GM21390 (cell line): Measurements from ENCODE around the gene GLIPR2.
"Not testable (repeated sequence)": the region's sequence is repeated elsewhere in the genome, so short reads cannot be mapped to it uniquely, and the experiment has no call there.

Experiments
- ATAC-seq: cut with Tn5 transposase; IDR thresholded peaks from one replicate; pipeline ENCODE4 v1.9.1; 2021; ENCODE audit not compliant: unreplicated experiment

Gene GLIPR2

DNA sequence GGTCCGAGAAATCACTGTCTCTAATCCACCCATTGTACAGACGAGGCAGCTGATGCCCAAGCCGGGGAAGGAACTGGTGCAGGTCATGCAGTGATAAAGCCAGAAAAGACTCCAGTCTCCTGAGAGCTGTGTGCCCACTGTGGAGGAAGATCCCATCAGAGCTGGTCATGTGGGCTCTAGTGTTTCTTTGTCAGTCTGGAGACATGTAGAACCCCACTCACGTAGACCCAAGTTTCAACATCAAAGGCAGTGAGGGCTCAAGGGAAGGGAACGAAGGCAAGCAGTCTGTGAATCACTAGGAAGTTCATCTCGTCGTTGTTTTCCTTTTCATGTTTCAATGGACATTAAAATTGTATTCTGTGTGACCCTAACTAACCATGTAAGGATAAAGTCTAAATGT is 14.6 kb upstream of the GLIPR2 start:
- no peak for ATAC-seq

DNA sequence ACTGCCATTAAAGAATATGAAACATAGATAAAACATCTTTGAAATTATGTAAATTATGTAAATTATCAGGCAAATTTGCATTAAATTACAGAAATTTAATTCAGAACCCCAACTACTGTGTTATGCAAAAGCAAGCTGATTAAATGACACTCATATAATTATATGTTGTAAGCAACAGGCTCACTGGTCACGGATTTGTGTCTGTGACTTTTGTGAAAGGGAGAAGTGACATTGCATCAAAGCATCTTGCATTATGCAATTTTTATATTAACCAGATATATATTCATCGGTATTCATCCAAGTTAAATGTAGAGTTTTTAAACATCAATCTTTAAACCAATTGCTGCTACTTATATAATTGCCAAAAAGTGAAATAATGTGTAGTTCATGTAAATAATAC is 13.0 kb upstream of the GLIPR2 start:
- no peak for ATAC-seq

DNA sequence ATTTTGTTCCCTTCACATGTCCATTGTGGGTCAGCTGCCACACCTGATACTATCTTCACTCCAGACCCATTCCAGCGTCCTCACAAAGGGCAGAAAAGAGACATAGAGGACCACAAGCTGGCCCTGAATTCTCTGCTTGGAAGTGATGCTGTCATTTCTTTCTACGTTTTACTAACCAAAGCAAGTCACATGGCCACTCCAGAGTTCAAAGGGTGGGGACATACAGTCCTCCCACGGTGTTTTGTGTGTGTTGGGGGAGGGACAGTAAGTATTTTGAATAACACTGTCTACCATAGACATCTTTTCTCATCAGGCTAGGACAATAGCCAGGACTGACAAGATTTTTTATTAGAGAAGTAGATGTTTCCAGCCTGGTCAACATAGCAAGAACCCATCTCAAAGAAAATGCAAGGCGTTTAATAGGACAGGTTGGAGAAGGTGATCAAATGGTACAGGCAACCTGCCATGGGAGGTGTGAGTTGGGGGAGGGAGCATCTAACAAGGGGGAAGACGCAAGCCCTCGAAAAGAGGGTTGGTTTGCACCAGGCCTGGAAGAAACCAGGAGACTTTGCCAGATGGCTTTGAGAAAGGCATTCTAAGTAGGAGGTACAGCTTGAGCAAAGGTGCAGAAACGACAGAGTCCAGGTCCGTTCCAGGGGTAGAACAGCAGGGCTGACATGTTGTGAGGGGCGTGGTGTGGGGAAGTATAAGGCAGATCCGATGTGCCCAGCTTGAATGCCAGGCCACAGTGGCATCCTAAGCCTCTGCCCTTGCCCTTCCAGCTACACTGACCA is 11.3 kb upstream of the GLIPR2 start:
- no peak for ATAC-seq

DNA sequence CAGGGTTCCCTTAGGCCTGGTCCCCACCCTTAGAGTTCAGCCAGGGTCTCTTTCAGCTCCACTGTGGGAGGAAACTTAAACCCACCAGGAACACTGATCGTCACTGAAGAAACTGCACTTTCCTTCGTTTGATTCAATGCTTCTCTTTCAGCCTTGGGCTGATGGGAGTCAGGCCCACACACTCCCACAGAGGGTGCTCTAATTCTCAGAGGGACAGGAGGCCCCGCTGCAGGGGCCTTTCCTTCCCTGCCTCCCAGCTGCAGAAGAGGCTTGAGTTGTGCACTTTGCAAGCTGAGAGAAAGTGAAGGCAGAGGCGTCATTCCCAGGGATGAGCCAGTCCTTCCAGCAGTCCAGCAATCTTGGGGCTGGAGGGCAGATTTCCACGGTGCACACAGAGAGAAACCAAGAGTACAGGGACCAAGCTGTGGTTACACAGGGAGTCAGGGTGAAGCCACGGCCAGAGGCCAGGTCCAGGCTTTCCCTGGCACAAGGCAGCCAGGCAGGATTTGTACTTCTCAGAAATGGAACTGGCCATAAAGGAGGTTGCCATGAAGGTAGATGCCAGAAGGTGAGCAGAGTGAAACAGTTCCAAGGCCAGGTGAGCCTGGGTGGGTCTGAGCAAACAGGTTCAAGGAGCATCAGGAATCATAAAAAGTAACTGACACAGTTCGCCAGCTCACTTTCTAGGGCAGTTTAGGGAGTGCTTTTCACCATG is 10.4 kb upstream of the GLIPR2 start:
- ATAC-seq: no peak

DNA sequence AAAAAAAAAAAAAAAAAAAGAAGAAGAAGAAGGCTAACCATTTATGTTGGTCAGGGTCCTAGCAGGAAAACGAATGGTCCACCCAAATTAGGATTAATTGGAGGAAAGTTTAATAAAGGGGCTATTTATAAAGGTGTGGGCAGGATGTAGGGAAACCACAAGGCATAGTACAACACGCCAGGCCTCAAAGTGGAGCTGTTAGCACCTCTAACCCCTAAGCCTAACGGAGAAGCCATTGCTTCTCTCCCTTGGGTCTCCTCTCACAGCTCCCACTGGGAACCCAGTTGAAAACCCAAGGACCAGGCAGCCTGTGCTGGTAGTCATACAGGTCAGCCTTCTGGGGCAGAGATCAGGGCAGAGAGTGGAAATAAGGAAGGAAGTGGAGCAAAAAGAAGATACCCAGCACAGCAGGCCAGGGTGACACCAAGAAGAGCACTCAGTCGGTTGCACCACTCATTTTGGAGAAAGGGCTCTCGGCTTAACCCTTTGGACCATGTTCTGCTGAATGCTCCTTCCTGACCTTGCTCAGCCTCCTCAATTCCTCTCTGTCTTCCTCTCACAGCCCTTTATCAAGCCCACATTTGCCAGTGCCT is 8.8 kb upstream of the GLIPR2 start:
- no peak for ATAC-seq

DNA sequence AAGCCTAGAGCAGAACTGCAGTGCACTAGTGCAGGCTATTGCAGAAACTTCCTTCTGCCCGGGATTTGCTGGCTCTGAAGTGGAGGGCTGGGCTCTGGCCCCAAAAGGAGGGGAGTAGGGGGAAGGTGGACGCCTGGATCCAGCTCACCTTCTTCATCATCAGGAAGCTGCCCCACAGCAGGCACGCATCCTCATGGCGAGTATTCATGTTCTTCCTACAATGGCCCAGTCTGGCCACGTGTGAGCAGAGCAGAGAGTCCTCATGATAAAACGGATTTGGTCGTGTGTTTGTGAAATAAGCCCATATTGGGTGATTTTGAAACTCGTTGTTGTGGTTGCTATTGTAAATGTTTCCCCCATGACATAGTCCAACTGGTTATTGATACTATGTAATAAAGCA is 8.2 kb upstream of the GLIPR2 start:
- no peak for ATAC-seq

DNA sequence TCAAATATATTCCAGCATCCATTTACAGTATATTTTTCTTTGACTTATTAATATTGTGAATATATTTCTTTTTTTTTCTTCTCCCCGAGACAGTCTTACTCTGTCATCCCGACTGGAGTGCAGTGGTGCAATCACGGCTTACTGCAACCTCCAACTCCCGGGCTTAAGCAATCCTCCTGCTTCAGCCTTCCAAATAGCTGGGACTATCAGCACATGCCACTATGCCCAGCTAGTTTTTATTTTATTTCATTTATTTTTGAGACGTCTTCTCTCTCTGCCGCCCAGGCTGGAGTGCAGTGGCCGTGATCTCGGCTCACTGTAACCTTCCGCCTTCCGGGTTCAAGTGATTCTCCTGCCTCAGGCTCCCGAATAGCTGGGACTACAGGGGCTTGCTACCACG is 7.4 kb upstream of the GLIPR2 start:
- ATAC-seq: no peak

DNA sequence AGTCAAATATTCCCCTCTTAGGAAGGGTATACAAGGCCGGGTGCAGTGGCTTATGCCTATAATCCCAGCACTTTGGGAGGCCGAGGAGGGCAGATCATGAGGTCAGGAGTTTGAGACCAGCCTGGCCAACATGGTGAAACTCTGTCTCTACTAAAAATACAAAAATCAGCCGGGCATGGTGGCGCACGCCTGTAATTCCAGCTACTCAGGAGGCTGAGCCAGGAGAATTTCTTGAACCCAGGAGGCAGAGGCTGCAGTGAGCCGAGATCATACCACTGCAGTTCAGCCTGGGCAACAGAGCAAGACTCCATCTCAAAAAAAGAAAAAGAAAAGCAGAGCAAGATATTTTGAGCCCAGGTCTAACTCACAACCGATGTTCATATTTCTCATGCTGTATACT is 4.9 kb upstream of the GLIPR2 start:
- ATAC-seq: not testable (repeated sequence)

DNA sequence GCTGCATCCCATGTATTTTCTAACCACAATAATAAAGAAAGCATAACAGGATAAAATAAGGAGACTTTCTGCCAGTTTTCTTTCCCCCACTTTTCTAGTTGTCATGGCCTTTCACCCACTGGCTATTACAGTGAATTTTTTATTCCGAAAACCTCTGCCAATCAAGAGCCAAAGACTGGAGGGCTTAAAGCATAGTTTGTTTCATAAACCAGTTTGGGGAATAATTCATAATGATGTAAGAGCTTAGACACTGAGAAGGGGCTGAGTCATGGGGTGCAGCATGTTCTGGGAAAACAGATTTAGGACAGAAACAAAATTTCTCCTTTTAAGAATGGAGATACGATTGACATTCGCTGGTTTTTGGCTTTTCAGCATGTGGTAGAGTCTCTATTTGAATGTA is 4.4 kb upstream of the GLIPR2 start:
- no peak for ATAC-seq

DNA sequence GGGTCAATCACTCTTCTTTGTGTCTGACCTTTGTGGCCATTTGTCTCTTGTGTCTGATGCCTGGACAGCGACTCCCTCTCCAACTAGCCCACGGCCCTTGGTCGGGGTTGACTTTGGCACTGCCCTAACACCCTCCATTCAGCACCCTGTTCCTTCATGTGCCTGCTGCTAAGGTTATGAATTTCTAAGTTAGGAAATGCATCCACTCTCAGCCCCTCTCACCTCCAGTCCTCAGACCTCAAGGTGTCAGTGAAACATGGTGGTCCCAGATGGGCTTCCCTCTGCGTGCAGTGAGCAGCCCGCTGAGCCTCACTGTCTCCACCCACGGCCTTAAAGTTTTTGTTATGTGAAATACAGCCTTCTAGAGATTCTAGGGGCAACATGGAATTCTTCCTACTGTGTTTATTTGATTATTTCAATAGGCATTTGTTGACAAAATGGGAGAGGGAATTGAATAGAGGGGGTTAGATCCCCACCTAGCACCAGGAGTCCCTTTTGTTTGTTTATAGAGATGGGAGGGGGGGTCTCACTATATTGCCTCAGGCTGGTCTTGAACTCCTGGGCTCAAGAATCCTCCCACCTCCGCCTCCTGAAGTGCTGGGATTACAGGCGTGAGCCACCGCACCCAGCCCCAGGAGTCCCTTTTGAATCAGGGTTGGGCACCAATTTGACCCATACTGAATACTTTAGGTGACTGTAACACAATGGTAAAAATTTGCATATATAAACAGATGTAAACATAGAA is 1.6 kb upstream of the GLIPR2 start:
- ATAC-seq: no peak

DNA sequence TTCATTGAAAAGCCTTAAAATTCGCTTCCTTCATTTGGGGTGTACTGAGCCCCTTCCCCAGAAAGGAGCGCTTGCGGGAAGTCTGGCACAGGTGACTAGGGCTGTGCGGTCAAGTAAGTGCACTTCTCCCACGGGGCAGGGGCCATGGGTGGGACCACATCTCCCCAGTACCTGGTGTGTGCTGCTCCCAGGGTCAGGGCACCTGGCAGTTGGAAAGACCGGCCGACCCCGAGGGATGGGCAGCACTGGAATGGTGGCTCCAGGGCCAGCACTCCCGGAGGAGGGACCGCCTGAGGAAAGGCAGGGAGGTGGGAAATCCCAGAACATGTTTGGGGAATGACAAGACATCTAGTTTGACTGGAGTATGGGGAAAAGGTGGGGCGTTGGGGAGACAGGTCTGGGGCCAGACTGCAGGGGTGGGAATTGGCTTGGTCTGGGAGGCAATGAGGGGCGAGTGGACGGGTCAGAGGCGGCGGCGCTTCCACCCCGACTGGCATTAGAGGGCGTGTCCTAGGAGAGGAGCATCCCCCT is 727 bp upstream of the GLIPR2 start:
- no peak for ATAC-seq

DNA sequence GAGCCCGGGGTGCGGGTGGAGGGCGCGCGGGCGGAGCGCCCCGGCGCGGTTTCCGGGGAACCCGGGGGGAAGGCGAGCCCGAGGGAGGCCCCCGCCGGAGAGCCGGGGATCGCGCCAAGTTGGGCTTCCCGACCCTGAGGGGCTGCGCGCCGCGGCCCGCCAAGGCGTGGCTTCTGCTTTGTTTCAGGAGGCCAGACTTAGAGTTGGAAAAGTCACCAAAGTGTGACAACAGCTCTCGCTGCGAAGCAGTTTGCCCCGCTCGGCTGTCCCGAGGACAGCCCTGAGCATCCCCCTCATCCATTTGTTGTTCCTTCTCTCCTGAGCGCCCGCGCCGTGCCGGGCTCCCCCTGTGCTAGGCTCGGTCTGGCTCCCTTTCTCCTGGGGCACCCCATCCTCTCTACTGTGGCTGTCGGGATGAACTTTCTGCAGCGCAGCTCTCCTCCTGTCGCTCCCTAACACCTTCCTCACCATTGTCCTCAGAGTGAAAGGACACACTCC is 410 bp downstream of the GLIPR2 start:
- peak; percentile 33 for ATAC-seq

DNA sequence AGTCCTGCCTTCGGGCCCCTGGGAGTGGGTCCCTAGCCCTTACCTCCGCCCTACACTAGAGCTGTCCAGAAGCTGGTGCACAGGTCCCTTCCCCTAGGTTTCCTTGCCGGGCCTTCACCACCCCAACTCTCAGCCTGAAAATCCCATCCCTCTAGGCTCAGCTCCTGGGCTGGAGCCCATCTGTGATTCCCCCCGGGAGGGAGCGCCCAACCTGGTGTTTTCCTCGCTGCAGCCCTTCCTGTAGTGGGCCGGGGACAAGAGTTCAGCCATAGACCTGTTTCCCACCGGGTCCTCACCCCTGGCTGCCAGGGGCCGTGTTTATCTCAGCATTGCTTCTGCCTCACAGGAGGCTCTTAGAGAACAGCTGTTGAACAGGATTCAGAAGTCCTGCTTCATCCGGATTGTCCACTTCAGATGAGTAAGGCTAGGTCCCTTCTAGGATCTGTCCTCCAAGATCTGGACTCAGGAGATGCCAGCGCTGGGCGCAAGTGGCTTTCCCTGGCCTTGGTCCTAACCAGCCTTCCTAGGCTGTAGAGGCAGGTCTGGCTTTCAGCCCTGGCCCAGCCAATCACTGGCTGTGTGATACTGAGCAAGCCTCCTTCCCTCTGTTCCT is 965 bp downstream of the GLIPR2 start:
- no peak for ATAC-seq

DNA sequence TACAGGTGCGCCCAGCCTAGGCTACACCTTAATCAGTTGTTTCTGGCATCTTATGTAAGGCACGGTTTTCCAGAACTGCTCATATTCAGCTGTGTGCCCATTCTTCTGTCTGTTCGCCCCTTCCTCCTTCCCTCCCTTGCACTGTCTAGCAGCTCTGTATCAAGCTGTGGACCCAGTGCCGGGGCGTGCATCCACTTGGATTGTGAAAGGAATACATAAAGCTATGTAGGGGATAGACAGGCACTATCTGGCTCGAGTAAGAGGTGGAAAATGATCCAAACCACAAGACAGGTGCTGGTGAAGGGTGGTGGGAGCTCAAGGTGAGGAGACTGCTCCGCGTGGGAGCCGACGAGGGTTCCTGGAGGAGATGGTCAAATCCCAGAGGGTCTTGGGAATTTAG is 2.0 kb downstream of the GLIPR2 start:
- ATAC-seq: no peak

DNA sequence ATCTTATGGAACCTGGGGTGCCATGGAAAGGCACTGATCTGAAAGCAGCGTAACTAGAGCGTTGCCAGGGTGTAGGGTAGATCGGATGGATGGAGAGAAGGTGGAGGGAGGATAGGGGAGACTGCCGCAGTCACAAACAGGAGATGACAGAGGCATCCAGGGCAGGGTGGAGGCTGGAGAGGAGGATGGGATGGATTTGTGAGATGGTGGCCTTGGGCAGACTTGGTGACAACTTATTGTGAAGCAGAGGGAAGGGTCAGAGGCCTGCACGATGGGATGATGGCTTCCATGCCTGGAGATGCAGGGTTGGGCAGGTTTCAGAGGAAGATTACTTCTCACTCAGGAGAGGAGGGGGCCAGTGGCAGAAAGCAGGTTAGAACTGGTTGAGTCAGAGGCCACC is 2.4 kb downstream of the GLIPR2 start:
- ATAC-seq: no peak

DNA sequence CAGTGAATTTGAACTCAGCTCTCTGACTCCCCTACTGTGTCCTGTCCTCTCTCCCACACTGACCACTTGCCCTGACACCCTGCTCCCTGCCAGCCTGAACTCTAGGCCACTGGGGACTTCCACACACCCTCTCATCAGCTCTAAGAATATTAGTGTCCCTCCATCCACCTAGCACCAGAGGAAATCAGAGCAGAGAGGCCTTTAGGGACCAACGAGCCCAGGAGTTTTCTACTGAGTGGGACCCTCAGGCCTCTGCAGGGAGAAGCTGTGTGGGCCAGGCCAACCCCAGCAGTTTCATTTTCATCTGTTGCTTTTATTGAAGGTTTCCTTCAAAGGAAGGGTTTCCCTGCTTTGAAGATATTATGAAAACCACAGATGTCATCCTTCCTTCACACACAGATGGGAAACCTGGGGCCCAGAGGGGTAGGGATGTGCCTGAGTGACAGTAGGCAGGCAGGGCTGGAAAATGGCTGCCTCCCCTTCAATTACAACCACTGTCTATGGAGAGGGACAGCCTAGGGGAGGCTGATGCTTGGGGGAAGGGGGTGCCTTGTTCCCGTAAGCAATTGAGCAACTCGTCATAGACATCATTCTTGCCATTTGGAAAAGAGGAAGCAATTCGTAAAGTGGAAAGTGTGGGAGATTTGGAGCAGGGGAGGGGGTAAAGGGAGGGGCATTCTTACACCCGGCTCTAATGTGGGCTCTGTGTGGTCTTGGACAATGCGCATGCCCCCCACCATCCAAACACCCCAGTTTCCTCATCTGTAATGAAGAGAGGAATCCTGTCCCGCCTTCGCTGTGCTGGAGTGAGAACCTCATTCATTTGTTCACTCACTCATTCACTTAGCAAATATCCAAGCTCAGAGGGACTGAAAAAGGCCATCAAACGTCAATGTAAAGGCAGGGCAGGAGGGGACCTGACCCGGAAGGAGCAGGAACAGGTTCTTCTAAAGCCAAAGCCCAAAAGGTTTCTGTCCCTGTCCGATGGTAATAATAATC is 3.9 kb downstream of the GLIPR2 start:
- no peak for ATAC-seq

DNA sequence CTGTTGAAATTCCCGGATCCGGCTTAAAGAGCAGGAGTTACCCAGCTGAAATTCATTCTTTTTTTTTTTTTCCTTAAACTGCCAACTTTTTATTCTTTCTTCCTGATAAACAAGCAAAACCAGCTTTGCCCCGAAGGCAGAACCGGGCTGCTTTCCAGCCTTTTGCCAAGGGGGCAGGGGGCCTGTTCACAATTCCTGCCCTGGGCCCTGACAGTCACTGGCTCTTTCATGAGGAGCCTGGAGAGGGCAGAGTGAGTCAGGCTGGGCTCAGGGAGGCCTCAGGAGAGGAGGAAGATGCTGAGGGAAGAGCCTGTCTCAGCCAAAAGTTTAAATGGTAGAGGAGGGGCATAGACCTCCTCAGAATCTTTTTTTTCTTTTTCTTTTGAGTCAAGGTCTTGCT is 4.8 kb downstream of the GLIPR2 start:
- no peak for ATAC-seq

DNA sequence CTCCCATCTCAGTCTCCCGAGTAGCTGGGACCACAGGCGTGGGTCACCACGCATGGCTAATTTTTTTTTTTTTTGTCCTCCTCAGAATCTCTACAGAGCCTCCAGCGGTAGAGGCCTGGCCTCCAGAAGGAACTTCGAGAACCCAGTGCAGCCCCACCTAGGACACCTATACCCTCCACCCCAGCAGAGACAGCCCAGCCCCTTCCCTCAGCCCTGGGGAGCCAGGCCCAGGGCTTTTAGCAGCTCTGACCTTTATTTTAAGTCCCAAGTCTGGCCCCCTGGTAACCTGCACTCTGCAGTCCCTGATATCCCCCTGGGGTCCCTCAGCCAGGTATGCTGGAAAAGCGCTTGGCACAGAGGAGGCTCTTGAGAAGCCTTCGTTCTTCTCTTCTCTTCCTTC is 5.2 kb downstream of the GLIPR2 start:
- no peak for ATAC-seq

DNA sequence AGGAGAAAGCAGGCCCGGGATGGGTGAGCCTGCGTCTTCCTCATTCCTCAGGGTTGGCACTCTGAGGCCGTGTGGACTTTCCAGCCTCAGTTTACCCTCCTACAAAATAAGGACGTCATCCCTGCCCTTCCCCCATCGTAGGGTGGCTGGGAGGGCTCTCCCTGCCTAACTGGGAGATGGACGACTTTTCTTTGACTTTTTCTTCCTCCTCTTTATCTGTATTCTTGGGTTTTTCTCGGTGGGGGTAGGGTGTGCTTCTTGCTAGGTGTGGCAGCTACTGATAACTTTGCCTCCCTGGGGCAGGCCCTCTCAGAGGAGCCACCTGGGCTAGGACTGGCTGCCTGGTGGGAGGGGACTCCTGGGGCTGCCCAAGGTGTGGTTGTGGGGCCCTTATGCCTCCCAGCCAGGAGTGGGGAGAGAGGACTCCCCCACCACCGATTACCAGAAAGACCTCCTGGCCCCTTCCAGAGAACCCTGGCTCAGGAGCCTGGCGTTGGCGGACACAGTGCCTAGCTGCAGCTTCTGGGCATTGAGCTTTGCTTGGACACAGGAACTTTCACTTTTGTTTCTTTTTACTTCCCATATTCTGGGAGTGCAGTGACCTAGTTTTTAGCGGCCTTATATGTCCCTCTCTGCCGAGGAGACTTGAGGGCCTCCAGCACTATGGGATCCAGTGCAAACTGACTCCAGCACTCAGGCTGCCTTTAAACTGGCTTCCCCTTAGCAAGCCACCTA is 6.1 kb downstream of the GLIPR2 start:
- ATAC-seq: no peak
